OCI-LY3 (cell line): Measurements from ENCODE around the gene RER1.

Experiments used
- H2AFZ ChIP-seq: fragments of 200-600, 300-600 bp; shearing (Covaris generic); 2 replicates; pipeline ENCODE4 v1.6.0; 2014; ENCODE audit warnings: antibody characterized with exemption, low read depth, low read length
- H3K27ac ChIP-seq: fragments of 200-600, 300-600 bp; sonication (generic); 2 replicates; pipeline ENCODE4 v1.5.1; 2014; ENCODE audit warnings: mild to moderate bottlenecking, low read length, moderate library complexity, mixed read lengths
- H3K27me3 ChIP-seq: fragments of 200-600, 300-600 bp; sonication (generic); 2 replicates; pipeline ENCODE4 v1.6.1; 2014; ENCODE audit warnings: low read depth, low read length, mixed read lengths
- H3K36me3 ChIP-seq: fragments of 200-600, 300-600 bp; sonication (generic); replicated peaks from 2 replicates; pipeline ENCODE3; 2014; ENCODE audit warnings: low read depth, low read length, mixed read lengths
- H3K4me1 ChIP-seq: fragments of 300-600, 200-600 bp; sonication (generic); 2 replicates; pipeline ENCODE4 v1.6.1; 2014; ENCODE audit warnings: low read length, mixed read lengths
- H3K4me2 ChIP-seq: fragments of 200-600, 300-600 bp; sonication (generic); 2 replicates; pipeline ENCODE4 v1.6.1; 2014; ENCODE audit warnings: low read length, mixed read lengths
- H3K4me3 ChIP-seq: fragments of 300-600, 200-600 bp; sonication (generic); 2 replicates; pipeline ENCODE4 v1.5.1; 2014; ENCODE audit warnings: antibody characterized with exemption, mild to moderate bottlenecking, low read length, moderate library complexity
- H3K79me2 ChIP-seq: fragments of 300-600, 200-600 bp; shearing (Covaris generic); 2 replicates; pipeline ENCODE4 v1.6.1; 2014; ENCODE audit warnings: mild to moderate bottlenecking, low read length, mixed read lengths
- H3K9ac ChIP-seq: fragments of 300-600, 200-600 bp; shearing (Covaris generic); 2 replicates; pipeline ENCODE4 v1.6.0; 2014; ENCODE audit warnings: mild to moderate bottlenecking, low read length, moderate library complexity
- H3K9me3 ChIP-seq: fragments of 200-600, 300-600 bp; shearing (Covaris generic); 2 replicates; pipeline ENCODE4 v1.6.1; 2014; ENCODE audit warnings: low read length, mixed read lengths; ENCODE audit not compliant: insufficient read depth
- H4K20me1 ChIP-seq: fragments of 200-600, 300-600 bp; sonication (generic); 2 replicates; pipeline ENCODE4 v1.6.1; 2016; ENCODE audit warnings: low read length, mixed read lengths; ENCODE audit not compliant: insufficient read depth
- CTCF ChIP-seq: fragments of 200-600, 300-600 bp; sonication (generic); IDR thresholded peaks from 2 replicates; pipeline ENCODE4 v1.5.1; 2014; ENCODE audit warnings: antibody characterized with exemption, low read length, low read depth
- EZH2phosphoT487 ChIP-seq: fragments of 200-600 bp; shearing (Covaris generic); IDR thresholded peaks from 2 replicates; pipeline ENCODE4 v1.6.1; 2018; ENCODE audit warnings: antibody characterized with exemption, mixed run types, low read depth

RER1 gene

GRCh38 chr1:2368053-2368744, 23.4 kb upstream of the RER1 start:
- H3K9me3 ChIP-seq, result peaks cover 3% of the 10 kb centered on the region; the same call in 1 of the 2 replicates
- no peak overlapping the region for H2AFZ ChIP-seq
- H3K79me2 ChIP-seq, result no peaks in the 10 kb centered on the region
- TF ChIP-seq EZH2phosphoT487 (no peak), CTCF (no peak)
- H3K4me2 ChIP-seq, result no peak overlapping the region
- no peaks in the 10 kb centered on the region for H3K27me3 ChIP-seq
- H3K4me3 ChIP-seq, result no peak overlapping the region
- H3K9ac ChIP-seq, result no peak overlapping the region
- no peaks in the 10 kb centered on the region for H4K20me1 ChIP-seq
- H3K36me3 ChIP-seq, result no peaks in the 10 kb centered on the region
- H3K4me1 ChIP-seq, result no peaks in the 10 kb centered on the region
- H3K27ac ChIP-seq, result no peak overlapping the region

GRCh38 chr1:2372551-2373490, 18.8 kb upstream of the RER1 start:
- Histone ChIP-seq H3K27ac (no peak overlapping the region), H4K20me1 (no peaks in the 10 kb centered on the region), H3K9ac (no peak overlapping the region), H3K4me2 (no peak overlapping the region), H2AFZ (no peak overlapping the region), H3K9me3 (no peaks in the 10 kb centered on the region), H3K79me2 (no peaks in the 10 kb centered on the region), H3K4me1 (no peaks in the 10 kb centered on the region), H3K36me3 (no peaks in the 10 kb centered on the region), H3K27me3 (peaks cover 13% of the 10 kb centered on the region; the same call in 1 of the 2 replicates), H3K4me3 (no peak overlapping the region)
- TF ChIP-seq CTCF (no peak), EZH2phosphoT487 (no peak)

DNA sequence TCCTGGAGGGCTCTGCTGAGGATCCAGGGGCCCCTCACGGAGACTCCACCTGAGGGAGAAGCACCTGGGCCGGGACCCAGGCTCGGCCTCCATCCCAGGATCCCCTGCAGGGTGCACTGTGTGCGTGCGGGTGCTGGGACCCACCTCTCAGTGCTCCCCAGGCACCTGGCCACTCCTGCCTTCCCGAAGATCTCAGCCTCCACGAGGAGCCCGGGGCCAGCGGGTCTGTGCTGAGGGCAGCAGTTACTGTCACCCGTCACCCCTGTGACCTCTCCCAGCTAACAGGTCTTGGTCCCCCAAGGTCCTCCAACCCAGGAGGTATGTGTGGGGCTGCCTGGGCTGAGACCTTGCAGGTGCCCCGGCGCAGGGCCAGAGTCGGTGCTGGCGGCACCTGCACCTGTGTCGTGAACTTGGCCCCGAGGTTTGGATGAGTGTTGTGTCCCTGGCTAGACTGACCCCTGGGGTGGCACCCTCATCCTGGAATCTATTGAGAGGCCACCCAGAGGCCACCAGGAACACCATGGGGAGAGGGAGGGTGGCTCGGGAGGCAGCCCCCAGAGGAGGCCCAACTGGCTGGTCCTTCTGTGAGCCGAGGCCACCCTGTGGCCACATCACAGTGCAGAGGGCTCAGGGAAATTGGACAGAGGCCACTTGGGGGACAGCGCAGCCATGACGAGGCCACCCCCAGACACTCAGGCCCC, 17.9 kb upstream of the RER1 start:
- Histone ChIP-seq H3K4me1 (no peaks in the 10 kb centered on the region), H3K9ac (no peak overlapping the region), H2AFZ (no peak overlapping the region), H3K36me3 (no peaks in the 10 kb centered on the region), H3K27me3 (peaks cover 13% of the 10 kb centered on the region; the same call in 1 of the 2 replicates), H3K4me2 (no peak overlapping the region), H3K9me3 (no peaks in the 10 kb centered on the region), H4K20me1 (no peaks in the 10 kb centered on the region), H3K79me2 (no peaks in the 10 kb centered on the region), H3K4me3 (no peak overlapping the region), H3K27ac (no peak overlapping the region)
- TF ChIP-seq CTCF, result no peak
- TF ChIP-seq EZH2phosphoT487, result no peak
